PC-9 (cell line): Measurements from ENCODE around the gene SH3BGRL3. TPM values are rescaled to one million over a fixed set of nuclear protein-coding genes. Genes with fewer than 3 reads are reported as not detected.
A peak's percentile ranks its signal among the peaks of the same experiment; 100 is the strongest.

Source experiments
- BruUV-seq: library from RNA; stranded (reverse); fragments of 400-500 nt; replicated peaks from 2 replicates; lab custom pipeline; 2021; lab: Mats Ljungman, UMichigan
- CTCF ChIA-PET: fragments of 300-600 bp; sonication (Branson Sonifier 250); formaldehyde crosslinking; loops from one replicate; lab custom pipeline; 2022; ENCODE audit warnings: antibody characterized with exemption; lab: Charles Lee
- POLR2A ChIA-PET: fragments of 300-600 bp; sonication (Branson Sonifier 250); formaldehyde crosslinking; loops from one replicate; lab custom pipeline; 2022; ENCODE audit warnings: antibody characterized with exemption; ENCODE audit not compliant: unreplicated experiment; lab: Charles Lee
- DNase-seq, 2 experiments: peaks; one replicate each; pipeline versions ENCODE4 v3.0.0 to v3.0.0-alpha.2; 2015 to 2022; ENCODE audit warnings: mixed read lengths in 1 of 2
- H2AFZ ChIP-seq: fragments of 200-600 bp; sonication (generic); 2 replicates; pipeline ENCODE4 v1.8.1; 2017; ENCODE audit warnings: antibody characterized with exemption
- H3F3A ChIP-seq: fragments of 200-600 bp; sonication (generic); 2 replicates; pipeline ENCODE4 v1.8.1; 2017; ENCODE audit warnings: antibody characterized with exemption, mild to moderate bottlenecking, low read depth; ENCODE audit not compliant: insufficient read depth
- H3K27ac ChIP-seq: fragments of 200-600 bp; sonication (generic); 2 replicates; pipeline ENCODE4 v1.6.1; 2016; ENCODE audit warnings: mixed run types
- H3K27me3 ChIP-seq: fragments of 200-600 bp; sonication (generic); 2 replicates; pipeline ENCODE4 v1.6.1; 2016; ENCODE audit warnings: low read depth, mixed run types; ENCODE audit not compliant: insufficient read depth
- H3K36me3 ChIP-seq: fragments of 200-600 bp; sonication (generic); 2 replicates; pipeline ENCODE4 v1.6.1; 2016; ENCODE audit warnings: low read depth, mixed run types
- H3K4me1 ChIP-seq: fragments of 200-600 bp; sonication (generic); replicated peaks from 2 replicates; pipeline ENCODE4 v1.6.1; 2016; ENCODE audit warnings: mixed run types; ENCODE audit not compliant: insufficient read depth
- H3K4me2 ChIP-seq: fragments of 200-600 bp; sonication (generic); 2 replicates; pipeline ENCODE4 v1.6.1; 2017; ENCODE audit warnings: mixed run types
- H3K4me3 ChIP-seq: fragments of 200-600 bp; sonication (generic); 2 replicates; pipeline ENCODE4 v1.6.1; 2016; ENCODE audit warnings: mixed run types
- H3K79me2 ChIP-seq: fragments of 200-600 bp; sonication (generic); 2 replicates; pipeline ENCODE4 v1.6.1; 2017; ENCODE audit warnings: low read depth, mixed run types
- H3K9me2 ChIP-seq: fragments of 200-600 bp; sonication (generic); 2 replicates; pipeline ENCODE4 v1.8.1; 2017; ENCODE audit warnings: mild to moderate bottlenecking; ENCODE audit not compliant: insufficient read depth
- H3K9me3 ChIP-seq: fragments of 200-600 bp; sonication (generic); 2 replicates; pipeline ENCODE4 v1.8.1; 2016; ENCODE audit warnings: low read depth; ENCODE audit not compliant: insufficient read depth
- H4K20me1 ChIP-seq: fragments of 200-600 bp; sonication (generic); 2 replicates; pipeline ENCODE4 v1.8.1; 2017; ENCODE audit not compliant: insufficient read depth
- CTCF ChIP-seq: fragments of 200-600 bp; sonication (generic); conservative IDR thresholded peaks from 2 replicates; pipeline ENCODE4 v1.6.1; 2017; ENCODE audit warnings: mixed run types, antibody characterized with exemption, mild to moderate bottlenecking, moderate library complexity
- EZH2 ChIP-seq: fragments of 200-600 bp; sonication (generic); IDR thresholded peaks from 2 replicates; pipeline ENCODE4 v1.8.0; 2017; ENCODE audit warnings: antibody characterized with exemption, low read depth
- intact Hi-C: fragments of 100-400 bp; cut with micrococcal nuclease; formaldehyde crosslinking; loops from one replicate; pipeline ENCODE4 v1.10.0; 2022; ENCODE audit not compliant: unreplicated experiment
- total RNA-seq: library from RNA; stranded (reverse); gene quantifications from 2 replicates; pipeline ENCODE4 v1.2.3, GENCODE V29; 2021

Gene SH3BGRL3
- total RNA-seq, 1 experiment from 2014 or later = 206 TPM

GRCh38 chr1:26277261-26277661 lies 2.6 kb upstream of the SH3BGRL3 start:
- H3K79me2 ChIP-seq = peaks cover 9% of the 10 kb centered on the region; the same call in 1 of the 2 replicates

GRCh38 chr1:26277719-26278118 lies 2.2 kb upstream of the SH3BGRL3 start:
- CTCF ChIA-PET = no interaction called here
- POLR2A ChIA-PET = no interaction called here
- Histone ChIP-seq H3K79me2 (peaks cover 9% of the 10 kb centered on the region; the same call in 1 of the 2 replicates), H3K27ac (peak overlapping the region; percentile 63), H3K4me3 (no peak overlapping the region), H3K9me2 (no peaks in the 10 kb centered on the region), H3K4me2 (no peak overlapping the region), H2AFZ (no peak overlapping the region), H3F3A (peaks cover 57% of the 10 kb centered on the region), H3K9me3 (no peaks in the 10 kb centered on the region), H3K36me3 (peaks cover 14% of the 10 kb centered on the region; the same call in 1 of the 2 replicates), H4K20me1 (0 out of 2 replicates have a peak, but pooled peaks cover 3% of the 10 kb centered on the region), H3K4me1 (peaks cover 61% of the 10 kb centered on the region), H3K27me3 (no peaks in the 10 kb centered on the region)
- no TSS peak for BruUV-seq
- no peak for DNase-seq
- TF ChIP-seq CTCF = no peak
- no peak for TF ChIP-seq EZH2
- intact Hi-C loops = loop anchor here (2.0 to 5.0 kb wide), 5 partner anchors 25 to 240 kb away; partner anchors contain the start of gene PDIK1L

More at GRCh38 chr1:26277261-26277661, 2.6 kb upstream of the SH3BGRL3 start:
- no peak for TF ChIP-seq EZH2
- TF ChIP-seq CTCF = no peak
- no peak overlapping the region for H3K4me3 ChIP-seq
- no peak for DNase-seq
- intact Hi-C loops = loop anchor here (2.0 to 5.0 kb wide), 4 partner anchors 40 to 240 kb away; partner anchors contain the start of gene PDIK1L
- peaks cover 14% of the 10 kb centered on the region; the same call in 1 of the 2 replicates for H3K36me3 ChIP-seq
- no TSS peak for BruUV-seq
- ChIA-PET POLR2A (no interaction called here), CTCF (no interaction called here)
- peaks cover 61% of the 10 kb centered on the region for H3K4me1 ChIP-seq
- no peaks in the 10 kb centered on the region for H3K27me3 ChIP-seq
- 0 out of 2 replicates have a peak overlapping the region, but pooled peaks have one; percentile 79 for H3K27ac ChIP-seq
- H3K9me2 ChIP-seq = no peaks in the 10 kb centered on the region
- H3F3A ChIP-seq = peaks cover 57% of the 10 kb centered on the region
- H4K20me1 ChIP-seq = 0 out of 2 replicates have a peak, but pooled peaks cover 3% of the 10 kb centered on the region
- no peaks in the 10 kb centered on the region for H3K9me3 ChIP-seq
- no peak overlapping the region for H2AFZ ChIP-seq
- H3K4me2 ChIP-seq = no peak overlapping the region

- Histone ChIP-seq H3F3A (peaks cover 57% of the 10 kb centered on the region), H3K4me1 (peaks cover 61% of the 10 kb centered on the region), H3K27ac (peak overlapping the region; percentile 63), H3K79me2 (peaks cover 9% of the 10 kb centered on the region; the same call in 1 of the 2 replicates), H3K27me3 (no peaks in the 10 kb centered on the region), H3K9me3 (no peaks in the 10 kb centered on the region), H4K20me1 (0 out of 2 replicates have a peak, but pooled peaks cover 3% of the 10 kb centered on the region), H3K4me2 (peak overlapping the region; percentile 87), H3K9me2 (no peaks in the 10 kb centered on the region), H3K4me3 (no peak overlapping the region), H2AFZ (no peak overlapping the region), H3K36me3 (peaks cover 14% of the 10 kb centered on the region; the same call in 1 of the 2 replicates)
- ChIA-PET CTCF (no interaction called here), POLR2A (no interaction called here)
- no TSS peak for BruUV-seq
- DNase-seq = peak; percentile 37 to 49
- TF ChIP-seq CTCF (no peak), EZH2 (no peak)
- intact Hi-C loops = loop anchor here (2.0 to 5.0 kb wide), 4 partner anchors 24 to 241 kb away; partner anchors contain the start of gene PDIK1L
Measured at GRCh38 chr1:26278303-26278702, 1.6 kb upstream of the SH3BGRL3 start.
